ENCODE measurements around the gene RBFOX1. TPM values are rescaled to one million over a fixed set of nuclear protein-coding genes. Genes with fewer than 3 reads are reported as not detected.

The RBFOX1 gene
- total and polyA plus RNA-seq, 9 donors, result 0.28 to 2.6 (median 0.48) TPM; not detected in 2

DNA sequence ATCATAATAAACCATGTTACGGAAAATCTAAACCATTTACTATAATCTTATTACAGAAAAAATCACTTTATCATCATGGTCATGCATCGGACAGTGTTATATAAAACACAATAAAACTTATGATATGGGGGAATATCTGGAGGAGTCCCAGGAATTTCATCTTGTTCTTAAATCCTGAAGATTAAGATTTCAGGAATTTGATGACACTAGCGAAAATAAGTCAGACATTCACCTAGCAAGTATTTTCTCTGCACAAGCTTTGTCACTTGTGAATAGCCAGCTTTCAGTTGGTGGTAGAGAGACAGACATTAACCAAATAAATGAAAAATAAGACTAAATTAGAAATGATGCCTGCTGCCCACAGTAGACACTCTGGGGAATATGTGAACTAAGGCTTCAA, 410.0 kb downstream of the RBFOX1 start:
- 83 to 90% (median 84%) methylated on average over 3 of the region's 3 CpGs for WGBS, 3 donors
- no peak overlapping the region for H3K4me3 ChIP-seq
- no peaks in the 10 kb centered on the region for H3K4me1 ChIP-seq (ENCODE audit: insufficient read depth)
- TF ChIP-seq EP300 (IDR thresholded peaks at IDR 0.05) (no peak), POLR2A (IDR thresholded peaks at IDR 0.05) (no peak)
- TF ChIP-seq, protein P1, sequence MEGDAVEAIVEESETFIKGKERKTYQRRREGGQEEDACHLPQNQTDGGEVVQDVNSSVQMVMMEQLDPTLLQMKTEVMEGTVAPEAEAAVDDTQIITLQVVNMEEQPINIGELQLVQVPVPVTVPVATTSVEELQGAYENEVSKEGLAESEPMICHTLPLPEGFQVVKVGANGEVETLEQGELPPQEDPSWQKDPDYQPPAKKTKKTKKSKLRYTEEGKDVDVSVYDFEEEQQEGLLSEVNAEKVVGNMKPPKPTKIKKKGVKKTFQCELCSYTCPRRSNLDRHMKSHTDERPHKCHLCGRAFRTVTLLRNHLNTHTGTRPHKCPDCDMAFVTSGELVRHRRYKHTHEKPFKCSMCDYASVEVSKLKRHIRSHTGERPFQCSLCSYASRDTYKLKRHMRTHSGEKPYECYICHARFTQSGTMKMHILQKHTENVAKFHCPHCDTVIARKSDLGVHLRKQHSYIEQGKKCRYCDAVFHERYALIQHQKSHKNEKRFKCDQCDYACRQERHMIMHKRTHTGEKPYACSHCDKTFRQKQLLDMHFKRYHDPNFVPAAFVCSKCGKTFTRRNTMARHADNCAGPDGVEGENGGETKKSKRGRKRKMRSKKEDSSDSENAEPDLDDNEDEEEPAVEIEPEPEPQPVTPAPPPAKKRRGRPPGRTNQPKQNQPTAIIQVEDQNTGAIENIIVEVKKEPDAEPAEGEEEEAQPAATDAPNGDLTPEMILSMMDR (IDR thresholded peaks at IDR 0.05), result no peak
- DNase-seq, result no peak
- intact Hi-C loops (cut with DNase I), result no loop called here
- no peaks in the 10 kb centered on the region for H3K27me3 ChIP-seq
- H3K36me3 ChIP-seq, result no peaks in the 10 kb centered on the region
- no peaks in the 10 kb centered on the region for H3K9me3 ChIP-seq
- H3K27ac ChIP-seq, result no peak overlapping the region

DNA sequence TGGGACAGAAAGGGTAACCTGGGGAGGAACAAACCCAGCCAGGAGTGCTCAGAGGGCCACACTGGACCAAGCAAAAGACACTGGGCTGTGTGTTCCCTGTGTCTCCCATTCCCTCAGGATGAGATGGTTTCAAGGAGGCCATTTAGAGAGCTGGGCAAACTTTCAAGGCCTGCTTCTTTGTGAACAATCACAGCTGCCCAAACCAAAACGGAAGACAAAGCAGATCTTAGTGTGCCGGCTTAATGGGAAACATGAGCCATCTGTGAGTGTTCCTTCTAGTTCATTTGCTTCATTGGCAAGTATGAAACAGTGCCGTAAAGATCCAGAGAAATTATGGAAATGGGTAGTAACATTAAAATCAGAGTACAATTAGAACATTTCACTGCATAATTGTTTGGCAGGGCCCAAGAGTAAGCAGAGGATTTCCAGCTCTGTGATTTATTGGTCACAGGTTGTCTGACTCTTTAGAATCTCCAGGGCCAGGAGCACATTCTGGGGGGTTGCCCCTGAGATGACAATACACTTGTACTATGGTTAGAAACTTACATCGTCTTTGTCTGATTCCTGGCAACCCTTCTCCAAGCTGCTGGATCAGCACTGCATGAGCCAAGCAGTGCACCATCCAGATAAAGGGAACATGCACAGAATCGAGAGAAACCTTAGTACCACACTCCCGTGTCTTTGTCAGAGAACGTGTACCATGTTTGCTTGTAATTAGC, 412.1 kb downstream of the RBFOX1 start:
- 55 to 64% (median 57%) methylated on average over 7 of the region's 7 CpGs for WGBS, 3 donors
- no peaks in the 10 kb centered on the region for H3K9me3 ChIP-seq
- H3K36me3 ChIP-seq, result no peaks in the 10 kb centered on the region
- no peak overlapping the region for H3K4me3 ChIP-seq
- DNase-seq, result no peak
- no peak for TF ChIP-seq EP300 (IDR thresholded peaks at IDR 0.05)
- TF ChIP-seq POLR2A (IDR thresholded peaks at IDR 0.05), result no peak
- TF ChIP-seq, protein P1 (IDR thresholded peaks at IDR 0.05), result no peak
- no peaks in the 10 kb centered on the region for H3K27me3 ChIP-seq
- no peaks in the 10 kb centered on the region for H3K4me1 ChIP-seq (ENCODE audit: insufficient read depth)
- H3K27ac ChIP-seq, result no peak overlapping the region
- intact Hi-C loops (cut with DNase I), result no loop called here

DNA sequence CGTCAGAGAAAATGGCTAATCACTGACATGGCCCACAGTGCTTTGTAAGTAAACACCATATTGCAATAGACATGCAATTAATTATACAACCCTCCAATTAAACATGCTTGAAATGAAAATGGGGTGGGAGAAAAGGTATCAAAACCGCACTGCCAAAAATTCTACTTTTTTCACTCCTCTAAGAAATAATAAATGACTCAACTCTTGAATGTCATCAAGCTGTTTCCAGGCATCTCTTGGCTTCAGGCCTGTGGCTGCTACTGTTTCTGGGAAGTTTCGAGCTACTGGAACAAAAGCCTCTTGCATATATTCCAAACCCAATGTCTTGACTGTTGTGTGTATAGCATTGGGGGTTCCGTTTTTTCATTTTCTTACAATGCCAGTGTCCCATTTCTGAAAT, 412.6 kb downstream of the RBFOX1 start:
- no peaks in the 10 kb centered on the region for H3K9me3 ChIP-seq
- 60 to 65% (median 61%) methylated on average over 4 of the region's 4 CpGs for WGBS, 3 donors
- H3K36me3 ChIP-seq, result no peaks in the 10 kb centered on the region
- H3K4me3 ChIP-seq, result no peak overlapping the region
- H3K4me1 ChIP-seq (ENCODE audit: insufficient read depth), result no peaks in the 10 kb centered on the region
- TF ChIP-seq, protein P1 (IDR thresholded peaks at IDR 0.05), result no peak
- TF ChIP-seq EP300 (IDR thresholded peaks at IDR 0.05) (no peak), POLR2A (IDR thresholded peaks at IDR 0.05) (no peak)
- H3K27ac ChIP-seq, result no peak overlapping the region
- intact Hi-C loops (cut with DNase I), result no loop called here
- no peak for DNase-seq
- no peaks in the 10 kb centered on the region for H3K27me3 ChIP-seq

DNA sequence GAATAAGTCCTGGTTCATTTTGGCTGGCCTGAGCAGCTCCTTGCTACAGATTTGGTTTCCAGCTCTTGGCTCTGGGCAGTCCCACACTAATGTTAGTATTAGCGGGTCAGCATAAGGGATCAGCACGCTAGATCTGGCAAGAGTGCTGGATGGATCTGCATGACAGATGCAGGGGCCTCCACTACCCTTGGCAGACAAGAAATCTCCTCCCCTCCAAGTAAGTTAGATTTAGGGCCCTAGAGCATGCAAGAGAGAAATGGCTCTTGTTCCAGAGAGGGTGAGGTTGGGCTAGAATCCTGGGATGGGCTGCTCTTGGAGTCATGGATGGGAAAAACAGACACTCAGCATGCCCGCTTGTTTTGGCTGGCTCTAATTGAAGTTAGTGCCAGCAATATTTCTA, 414.3 kb downstream of the RBFOX1 start:
- no peak overlapping the region for H3K27ac ChIP-seq
- no peak for DNase-seq
- H3K4me1 ChIP-seq (ENCODE audit: insufficient read depth), result no peaks in the 10 kb centered on the region
- H3K36me3 ChIP-seq, result no peaks in the 10 kb centered on the region
- H3K4me3 ChIP-seq, result no peak overlapping the region
- TF ChIP-seq POLR2A (IDR thresholded peaks at IDR 0.05) (no peak), EP300 (IDR thresholded peaks at IDR 0.05) (no peak)
- TF ChIP-seq, protein P1 (IDR thresholded peaks at IDR 0.05), result no peak
- H3K27me3 ChIP-seq, result no peaks in the 10 kb centered on the region
- intact Hi-C loops (cut with DNase I), result no loop called here
- H3K9me3 ChIP-seq, result no peaks in the 10 kb centered on the region
- 60 to 84% (median 64%) methylated on average over 3 of the region's 3 CpGs for whole genome bisulfite sequencing, 3 donors

All from ovary (tissue), 9 donors.